ENCODE data around the gene SFSWAP. TPM values are rescaled to one million over a fixed set of nuclear protein-coding genes. Genes with fewer than 3 reads are reported as not detected.
"Not testable (repeated sequence)": the region's sequence is repeated elsewhere in the genome, so short reads cannot be mapped to it uniquely, and the experiment has no call there.

Gene SFSWAP
- total RNA-seq, 4 donors from 2014 or later: 47.3 to 169 (median 75.6) TPM

DNA sequence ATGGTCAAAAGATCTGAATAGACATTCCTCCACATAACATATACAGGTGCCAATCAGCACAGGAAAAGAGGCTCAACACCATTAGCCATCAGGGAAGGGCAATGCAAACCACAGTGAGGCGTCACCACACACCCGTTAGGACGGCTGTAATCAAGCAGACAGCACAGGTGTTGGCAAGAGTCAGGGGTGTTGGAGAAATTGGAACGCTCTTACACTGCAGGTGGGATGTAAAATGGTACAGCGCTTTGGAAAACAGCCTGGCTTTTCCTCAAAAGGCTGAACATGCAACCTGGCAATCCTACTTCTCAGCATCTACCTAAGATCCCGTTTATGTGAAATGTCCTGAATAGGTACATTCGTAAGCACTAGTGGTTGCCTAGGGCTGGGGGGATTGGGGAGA is 95.8 kb downstream of the SFSWAP start:
- no peak overlapping the region for H3K27ac ChIP-seq
- no peak overlapping the region for H3K4me3 ChIP-seq
- H3K9me3 ChIP-seq: no peaks in the 10 kb centered on the region
- H3K36me3 ChIP-seq: peaks cover 0 to 13% (median 0%) of the 10 kb centered on the region in 3 donors
- H3K27me3 ChIP-seq: no peaks in the 10 kb centered on the region
- H3K4me1 ChIP-seq: no peaks in the 10 kb centered on the region
- no peak for DNase-seq
- TF ChIP-seq POLR2A (IDR thresholded peaks at IDR 0.05): no peak
- TF ChIP-seq, protein P1, sequence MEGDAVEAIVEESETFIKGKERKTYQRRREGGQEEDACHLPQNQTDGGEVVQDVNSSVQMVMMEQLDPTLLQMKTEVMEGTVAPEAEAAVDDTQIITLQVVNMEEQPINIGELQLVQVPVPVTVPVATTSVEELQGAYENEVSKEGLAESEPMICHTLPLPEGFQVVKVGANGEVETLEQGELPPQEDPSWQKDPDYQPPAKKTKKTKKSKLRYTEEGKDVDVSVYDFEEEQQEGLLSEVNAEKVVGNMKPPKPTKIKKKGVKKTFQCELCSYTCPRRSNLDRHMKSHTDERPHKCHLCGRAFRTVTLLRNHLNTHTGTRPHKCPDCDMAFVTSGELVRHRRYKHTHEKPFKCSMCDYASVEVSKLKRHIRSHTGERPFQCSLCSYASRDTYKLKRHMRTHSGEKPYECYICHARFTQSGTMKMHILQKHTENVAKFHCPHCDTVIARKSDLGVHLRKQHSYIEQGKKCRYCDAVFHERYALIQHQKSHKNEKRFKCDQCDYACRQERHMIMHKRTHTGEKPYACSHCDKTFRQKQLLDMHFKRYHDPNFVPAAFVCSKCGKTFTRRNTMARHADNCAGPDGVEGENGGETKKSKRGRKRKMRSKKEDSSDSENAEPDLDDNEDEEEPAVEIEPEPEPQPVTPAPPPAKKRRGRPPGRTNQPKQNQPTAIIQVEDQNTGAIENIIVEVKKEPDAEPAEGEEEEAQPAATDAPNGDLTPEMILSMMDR (IDR thresholded peaks at IDR 0.05): no peak

DNA sequence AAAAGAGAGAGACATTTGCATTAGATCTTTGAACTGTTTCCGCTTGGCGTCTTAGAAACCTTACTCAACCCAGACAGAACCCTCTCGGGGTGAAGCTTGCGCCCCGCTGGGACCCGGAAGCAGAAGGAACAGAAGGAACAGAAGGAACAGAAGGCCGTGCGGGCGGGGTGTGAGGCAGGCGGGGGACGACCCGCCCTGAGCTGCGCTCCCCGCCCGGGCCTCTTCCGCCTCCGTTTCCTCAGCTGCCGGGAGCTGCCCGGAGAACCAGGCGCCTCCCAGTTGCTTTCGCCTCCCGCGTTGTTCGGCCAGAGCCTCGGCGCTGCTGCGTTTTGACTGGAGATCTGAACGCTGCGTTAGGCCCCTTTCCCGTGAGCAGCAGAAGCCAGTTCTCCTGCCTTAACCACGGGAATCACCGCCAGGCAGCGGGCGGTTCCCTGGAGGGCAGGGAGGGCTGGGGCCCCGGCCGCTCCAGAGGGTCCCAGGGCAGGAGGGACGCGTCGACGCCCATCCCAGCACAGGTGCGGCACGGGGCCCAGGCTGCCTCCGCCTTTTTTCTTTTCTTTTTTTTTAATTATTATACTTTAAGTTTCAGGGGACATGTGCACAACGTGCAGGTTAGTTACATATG is 98.0 kb downstream of the SFSWAP start:
- peak in 2 of 3 donors; percentile 47 to 61 for DNase-seq
- H3K9me3 ChIP-seq: peaks cover 0 to 8% (median 3%) of the 10 kb centered on the region in 4 donors
- no peaks in the 10 kb centered on the region for H3K36me3 ChIP-seq
- H3K27ac ChIP-seq: peak overlapping the region in 1 of 4 donors; percentile 46
- TF ChIP-seq POLR2A (IDR thresholded peaks at IDR 0.05): no peak
- TF ChIP-seq, protein P1 (IDR thresholded peaks at IDR 0.05): no peak
- H3K27me3 ChIP-seq: no peaks in the 10 kb centered on the region
- peak overlapping the region in 3 of 4 donors; percentile 28 to 32 (median 31) for H3K4me3 ChIP-seq
- no peaks in the 10 kb centered on the region for H3K4me1 ChIP-seq

DNA sequence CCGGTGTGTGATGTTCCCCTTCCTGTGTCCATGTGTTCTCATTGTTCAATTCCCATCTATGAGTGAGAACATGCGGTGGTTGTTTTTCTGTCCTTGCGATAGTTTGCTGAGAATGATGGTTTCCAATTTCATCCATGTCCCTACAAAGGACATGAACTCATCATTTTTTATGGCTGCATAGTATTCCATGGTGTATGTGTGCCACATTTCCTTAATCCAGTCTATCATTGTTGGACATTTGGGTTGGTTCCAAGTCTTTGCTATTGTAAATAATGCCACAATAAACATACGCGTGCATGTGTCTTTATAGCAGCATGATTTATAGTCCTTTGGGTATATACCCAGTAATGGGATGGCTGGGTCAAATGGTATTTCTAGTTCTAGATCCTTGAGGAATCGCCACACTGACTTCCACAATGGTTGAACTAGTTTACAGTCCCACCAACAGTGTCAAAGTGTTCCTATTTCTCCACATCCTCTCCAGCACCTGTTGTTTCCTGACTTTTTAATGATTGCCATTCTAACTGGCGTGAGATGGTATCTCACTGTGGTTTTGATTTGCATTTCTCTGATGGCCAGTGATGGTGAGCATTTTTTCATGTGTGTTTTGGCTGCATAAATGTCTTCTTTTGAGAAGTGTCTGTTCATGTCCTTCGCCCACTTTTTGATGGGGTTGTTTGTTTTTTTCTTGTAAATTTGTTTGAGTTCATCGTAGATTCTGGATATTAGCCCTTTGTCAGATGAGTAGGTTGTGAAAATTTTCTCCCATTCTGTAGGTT is 98.8 kb downstream of the SFSWAP start:
- H3K4me3 ChIP-seq, H3K9me3 ChIP-seq, H3K36me3 ChIP-seq, H3K27me3 ChIP-seq, H3K4me1 ChIP-seq, H3K27ac ChIP-seq, DNase-seq: not testable (repeated sequence)

DNA sequence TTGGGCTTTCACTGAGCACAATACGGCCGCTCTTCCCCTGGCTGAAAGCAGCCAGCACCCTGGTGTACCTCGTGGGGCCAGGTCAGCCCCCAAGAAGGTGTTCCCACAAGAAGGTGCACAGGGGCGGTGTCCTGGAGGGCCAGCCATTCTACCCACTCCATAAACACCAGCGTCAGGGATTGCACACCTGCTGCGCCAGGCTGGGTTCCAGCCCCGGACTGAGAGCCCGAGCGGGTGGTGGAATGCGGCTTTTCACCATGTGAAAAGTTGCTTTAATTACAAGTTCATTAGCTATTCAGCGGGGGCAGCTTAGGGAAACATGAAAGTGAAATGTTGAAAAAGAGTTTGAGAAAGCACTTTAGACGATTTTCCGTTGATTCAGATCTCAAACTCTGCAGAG is 99.8 kb downstream of the SFSWAP start:
- Histone ChIP-seq H3K4me3 (no peak overlapping the region), H3K27me3 (no peaks in the 10 kb centered on the region), H3K9me3 (peaks cover 0 to 8% (median 3%) of the 10 kb centered on the region in 4 donors), H3K36me3 (no peaks in the 10 kb centered on the region), H3K27ac (no peak overlapping the region), H3K4me1 (no peaks in the 10 kb centered on the region)
- no peak for DNase-seq
- TF ChIP-seq POLR2A (IDR thresholded peaks at IDR 0.05): no peak
- TF ChIP-seq, protein P1 (IDR thresholded peaks at IDR 0.05): no peak

DNA sequence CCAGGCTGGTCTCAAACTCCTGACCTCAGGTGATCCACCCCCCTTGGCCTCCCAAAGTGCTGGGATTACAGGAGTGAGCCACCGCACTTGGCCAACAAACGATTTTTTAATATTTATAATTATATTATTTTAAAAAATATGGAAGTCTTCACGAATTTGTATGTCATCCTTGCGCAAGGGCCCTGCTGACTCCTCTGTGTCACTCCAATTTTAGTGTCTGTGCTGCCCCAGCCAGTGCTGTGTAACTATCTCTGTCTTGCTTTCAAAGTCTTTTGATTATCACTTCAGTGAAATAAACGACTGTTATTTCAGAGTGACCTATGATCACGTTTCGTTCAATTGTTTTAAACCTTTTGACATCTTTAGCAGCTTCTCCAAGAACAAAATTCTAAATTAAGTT is 104.2 kb downstream of the SFSWAP start:
- TF ChIP-seq, protein P1 (IDR thresholded peaks at IDR 0.05): no peak
- TF ChIP-seq POLR2A (IDR thresholded peaks at IDR 0.05): no peak
- Histone ChIP-seq H3K4me3 (no peak overlapping the region), H3K27me3 (no peaks in the 10 kb centered on the region), H3K27ac (no peak overlapping the region), H3K9me3 (peaks cover 0 to 8% (median 3%) of the 10 kb centered on the region in 4 donors), H3K36me3 (no peaks in the 10 kb centered on the region), H3K4me1 (no peaks in the 10 kb centered on the region)
- no peak for DNase-seq

DNA sequence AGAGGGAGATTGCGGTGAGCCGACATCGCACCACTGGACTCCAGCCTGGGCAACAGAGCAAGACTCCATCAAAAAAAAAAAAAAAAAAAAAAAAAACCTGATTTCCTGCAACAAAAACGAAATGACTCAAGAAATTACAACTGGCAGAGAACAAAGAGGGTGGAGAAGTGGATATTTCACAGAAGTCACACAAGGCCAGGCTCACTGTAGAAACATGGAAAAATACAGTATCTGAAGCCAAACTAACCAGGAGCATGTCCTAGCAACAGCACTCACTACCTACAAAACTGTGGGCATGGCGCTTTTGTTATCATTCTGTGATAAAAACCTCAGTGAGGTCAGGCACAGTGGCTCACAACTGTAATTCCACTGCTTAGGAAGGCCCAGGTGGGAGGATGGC is 105.6 kb downstream of the SFSWAP start:
- Histone ChIP-seq H3K27me3 (no peaks in the 10 kb centered on the region), H3K36me3 (no peaks in the 10 kb centered on the region), H3K27ac (no peak overlapping the region), H3K4me3 (no peak overlapping the region), H3K9me3 (peaks cover 0 to 8% (median 3%) of the 10 kb centered on the region in 4 donors), H3K4me1 (no peaks in the 10 kb centered on the region)
- no peak for TF ChIP-seq POLR2A (IDR thresholded peaks at IDR 0.05)
- TF ChIP-seq, protein P1 (IDR thresholded peaks at IDR 0.05): no peak
- DNase-seq: no peak
